Activated CD4-positive, alpha-beta T cell treated with anti-CD3 and anti-CD28 coated beads, Interleukin-2, amount 50 U/mL, for 24 hours (primary cell): Measurements from ENCODE around the gene SLC35D2.

Source experiments
- DNase-seq, 2 donors: peaks; one replicate each; pipeline ENCODE4 v3.0.0-alpha.2; 2020; ENCODE audit warnings: low read depth in 1 of 2, low spot score in 1 of 2

The SLC35D2 gene

DNA sequence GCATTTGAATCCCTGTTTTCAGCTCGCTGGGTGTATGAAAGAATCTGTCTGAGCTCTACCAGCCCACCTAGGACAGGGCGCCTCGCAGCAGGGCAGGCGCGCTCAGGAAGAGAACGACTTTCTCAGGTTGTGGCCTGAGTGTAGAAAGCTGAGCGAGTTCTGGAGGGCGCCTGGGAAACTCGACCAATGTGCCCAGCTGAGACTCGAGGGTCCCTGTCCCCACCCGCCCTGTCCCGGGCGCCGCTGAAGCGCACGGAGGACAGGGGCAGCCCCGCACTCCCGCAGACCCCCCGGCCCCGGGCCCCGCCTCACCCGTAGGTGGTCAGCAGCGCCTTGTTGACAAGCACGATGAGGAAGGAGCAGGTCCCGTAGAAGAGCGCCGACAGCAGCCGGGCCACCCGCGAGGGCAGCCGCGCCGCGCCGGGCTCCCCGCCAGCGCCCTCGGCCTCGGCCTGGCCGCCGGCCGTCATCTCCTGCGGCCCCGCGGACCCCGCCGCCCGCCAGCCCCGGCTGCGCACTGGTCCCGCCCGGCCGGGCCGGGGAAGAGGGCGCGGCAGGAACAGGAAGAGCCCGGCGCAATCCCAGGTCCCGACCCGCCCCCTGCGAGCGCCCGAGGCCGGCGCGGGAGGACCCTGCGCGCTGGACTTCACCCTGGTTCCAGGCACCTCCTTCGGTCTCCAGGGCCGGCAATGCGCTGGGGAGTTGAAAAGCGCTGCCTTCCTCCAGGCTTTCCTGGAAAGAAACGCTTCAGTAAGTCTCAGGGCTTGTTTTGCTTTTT, at the start of gene SLC35D2:
Gene SLC35D2, minus strand, starts transcription at position 547 of the 778 bp plus-strand sequence. Its CDS starts 77 bp downstream, at position 470.
- no peak for DNase-seq

DNA sequence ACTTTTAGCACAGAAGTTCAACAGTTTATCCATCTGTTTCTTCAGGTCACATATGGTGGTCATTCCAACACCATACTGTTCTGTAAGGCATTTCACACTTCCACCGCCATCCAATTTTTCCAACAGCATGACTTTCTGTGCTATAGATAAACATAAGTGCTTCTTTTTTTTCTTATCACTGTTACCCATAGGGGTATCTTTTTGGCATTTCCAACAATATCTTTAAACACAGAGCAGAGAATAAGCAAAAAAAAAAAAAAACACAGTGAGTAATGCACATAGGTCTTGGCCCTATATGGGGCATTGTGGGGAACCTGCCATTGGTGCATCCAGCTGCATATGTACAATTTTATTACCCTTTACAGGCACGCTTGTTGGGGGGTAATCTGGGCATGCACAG, 46.9 kb upstream of the SLC35D2 start:
- no peak for DNase-seq

DNA sequence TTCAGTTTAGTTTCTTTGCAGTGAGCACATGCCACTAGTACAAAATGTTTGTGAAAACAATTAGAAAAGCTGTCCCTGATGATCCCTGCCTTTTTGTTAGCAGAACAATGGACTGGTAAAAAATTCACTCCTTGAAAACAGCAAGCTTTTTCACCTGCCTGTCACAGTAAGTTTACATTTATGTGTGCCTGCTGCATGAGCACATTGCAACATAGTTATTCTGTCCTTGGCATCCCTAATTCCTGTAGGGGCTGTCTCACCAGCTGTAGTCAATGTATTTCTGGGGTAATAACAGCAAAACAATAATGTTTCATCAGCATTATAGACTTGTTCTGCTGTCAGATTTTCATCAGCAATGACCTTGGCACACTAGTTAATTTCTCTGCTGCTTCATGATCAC, 46.2 kb upstream of the SLC35D2 start:
- no peak for DNase-seq

DNA sequence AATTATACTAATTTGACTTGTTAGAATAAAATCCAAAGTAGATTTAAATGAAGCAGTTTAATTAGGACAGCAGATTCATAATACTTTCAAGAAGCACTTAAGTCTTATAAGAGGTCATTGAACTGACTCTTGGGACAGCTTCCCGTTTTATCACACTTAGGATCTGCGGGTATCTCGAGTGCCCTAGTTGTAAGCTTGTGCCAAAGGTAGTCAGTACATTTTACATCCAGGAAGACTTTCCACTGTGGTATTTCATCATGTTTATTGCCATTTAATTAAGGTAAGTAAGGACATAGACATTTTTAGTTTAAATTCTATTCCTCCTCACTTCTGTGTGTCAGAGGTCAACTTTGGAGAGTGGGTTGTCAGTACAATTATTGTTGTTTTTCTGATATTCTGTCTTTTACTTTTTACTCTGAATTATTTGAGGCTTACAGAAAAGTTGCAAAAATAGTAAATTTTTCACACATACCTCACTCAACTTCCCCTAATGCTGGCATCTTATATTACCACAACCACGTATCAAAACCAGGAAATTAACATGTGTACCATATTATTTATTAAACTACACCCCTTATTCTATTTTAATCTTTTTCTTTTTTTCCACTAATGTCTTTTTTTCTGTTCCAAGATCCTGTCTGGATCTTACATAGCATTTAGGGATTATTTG, 42.1 kb upstream of the SLC35D2 start:
- no peak for DNase-seq

DNA sequence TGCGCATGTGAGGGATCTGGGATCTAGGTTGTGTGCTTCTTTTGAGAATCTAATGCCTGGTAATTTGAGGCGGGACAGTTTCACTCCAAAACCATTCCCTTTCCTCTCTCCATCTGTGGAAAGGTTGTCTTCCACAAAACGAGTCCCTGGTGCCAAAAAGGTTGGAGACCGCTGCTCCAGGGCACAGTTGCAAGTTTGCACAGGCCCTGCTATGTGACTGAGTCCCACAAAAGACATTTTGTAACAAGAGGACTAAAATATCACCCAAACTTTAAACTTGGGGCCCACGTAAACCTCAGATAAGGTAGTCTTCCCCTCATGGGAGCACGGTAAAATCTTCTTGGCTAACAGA, 40.5 kb upstream of the SLC35D2 start:
- DNase-seq = no peak

DNA sequence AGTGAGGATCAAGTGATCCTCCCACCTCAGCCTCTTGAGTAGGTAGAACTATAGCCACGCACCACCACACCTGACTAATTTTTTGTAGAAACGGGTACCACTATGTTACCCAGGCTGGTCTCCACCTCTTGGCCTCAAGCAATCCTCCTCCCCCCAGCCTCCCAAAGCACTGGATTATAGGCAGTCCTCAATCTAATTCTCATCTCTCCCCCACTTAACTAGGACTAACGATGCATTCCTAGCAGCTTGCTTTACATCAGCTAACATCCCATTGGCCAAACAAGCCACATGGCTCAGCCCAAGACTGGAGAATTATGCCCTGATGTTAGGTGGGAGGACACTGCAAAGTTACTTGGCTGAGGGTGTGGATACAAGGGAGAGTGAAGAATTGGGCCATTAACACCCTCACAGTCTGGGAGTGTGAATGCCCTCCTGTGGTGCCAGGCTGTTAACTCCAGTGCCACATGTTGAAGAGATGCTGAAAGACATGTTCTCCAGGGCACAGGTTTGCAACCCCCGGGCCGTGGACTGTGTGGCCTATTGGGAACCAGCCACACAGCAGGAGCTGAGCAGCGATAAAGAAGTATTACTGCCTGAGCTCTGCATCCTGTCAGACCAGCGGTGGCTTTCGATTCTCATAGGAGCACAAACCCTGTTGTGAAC, 39.9 kb upstream of the SLC35D2 start:
- no peak for DNase-seq

DNA sequence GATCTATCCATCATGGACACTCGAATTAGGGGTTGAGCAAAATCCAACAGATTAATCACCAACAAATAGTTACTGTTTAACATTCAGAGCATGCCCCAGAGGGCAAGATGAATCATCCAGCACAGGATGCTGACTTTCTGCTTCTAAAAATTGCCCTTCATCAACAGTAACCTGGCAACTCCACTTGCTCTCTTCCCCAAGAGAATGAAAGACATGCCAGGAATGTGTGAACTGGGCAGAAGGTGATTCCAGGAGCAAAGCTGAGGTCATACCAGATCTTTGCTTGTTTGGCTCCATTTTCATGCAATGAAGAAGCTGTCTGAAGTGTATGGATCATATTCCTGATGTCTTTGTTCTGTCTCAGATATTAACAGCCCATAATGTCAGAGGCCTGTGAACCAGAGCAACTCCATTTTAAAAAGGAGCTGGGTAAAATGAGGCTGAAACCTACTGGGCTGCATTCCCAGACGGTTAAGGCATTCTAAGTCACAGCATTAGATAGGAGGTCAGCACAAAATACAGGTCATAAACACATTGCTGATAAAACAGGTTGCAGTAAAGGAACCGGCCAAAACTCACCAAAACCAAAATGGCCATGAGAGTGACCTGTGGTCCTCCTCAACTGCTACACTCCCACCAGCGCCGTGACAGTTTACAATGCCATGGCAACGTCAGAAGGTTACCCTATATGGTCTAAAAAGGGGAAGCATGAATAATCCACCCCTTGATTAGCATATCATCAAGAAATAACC, 37.1 kb upstream of the SLC35D2 start:
- DNase-seq = no peak

DNA sequence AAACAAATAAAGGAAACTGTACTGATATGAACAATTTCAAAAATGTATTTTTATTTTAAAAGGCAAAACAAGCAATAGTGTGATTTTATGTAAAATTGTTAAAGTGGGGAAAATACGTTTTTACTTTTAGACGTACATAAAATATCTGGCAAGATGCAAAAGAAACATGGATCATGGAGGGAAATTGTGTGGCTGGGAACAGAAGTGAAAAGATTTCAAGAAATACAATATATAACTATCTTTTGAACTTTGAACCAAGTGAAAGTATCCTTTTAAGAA, 36.1 kb upstream of the SLC35D2 start:
- no peak for DNase-seq

DNA sequence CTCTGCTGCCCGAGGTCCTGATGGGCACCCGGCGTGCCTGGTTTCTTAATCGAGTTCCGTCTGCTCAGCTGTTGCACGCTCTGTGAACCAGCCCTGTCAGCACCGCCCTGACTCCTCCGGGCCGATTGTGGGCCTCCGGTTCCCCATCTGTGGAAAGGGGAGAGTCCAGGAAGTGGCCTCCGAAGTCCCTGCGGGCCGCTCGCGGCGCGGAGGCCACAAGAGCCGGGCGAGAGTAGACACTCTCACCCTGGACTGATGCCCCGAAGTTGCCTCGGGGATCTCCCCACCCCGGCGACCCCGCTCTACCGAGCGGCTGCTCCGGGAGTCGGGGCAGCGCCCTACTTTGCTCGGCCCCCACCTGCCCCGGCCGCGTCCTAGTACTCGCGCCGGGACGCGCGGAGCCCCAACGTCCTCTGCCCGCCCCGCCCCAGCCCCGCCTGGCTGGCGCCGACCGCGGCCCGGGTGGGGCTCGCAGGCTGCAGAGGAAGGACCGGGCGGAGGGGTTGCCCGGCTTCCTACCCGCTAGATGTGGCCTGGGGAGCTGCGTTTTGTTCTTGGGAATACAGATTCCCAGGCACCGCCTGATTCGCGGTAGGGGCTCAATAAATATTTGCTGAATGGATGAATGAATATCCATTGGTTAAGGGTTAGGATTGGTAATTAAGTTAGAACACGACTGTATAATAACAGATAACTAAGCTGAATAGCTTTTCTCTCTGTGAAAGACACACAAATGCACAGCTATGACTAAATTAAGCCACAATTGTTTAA, 35.6 kb upstream of the SLC35D2 start:
- DNase-seq = peak in 1 of 2 donors; percentile 20

DNA sequence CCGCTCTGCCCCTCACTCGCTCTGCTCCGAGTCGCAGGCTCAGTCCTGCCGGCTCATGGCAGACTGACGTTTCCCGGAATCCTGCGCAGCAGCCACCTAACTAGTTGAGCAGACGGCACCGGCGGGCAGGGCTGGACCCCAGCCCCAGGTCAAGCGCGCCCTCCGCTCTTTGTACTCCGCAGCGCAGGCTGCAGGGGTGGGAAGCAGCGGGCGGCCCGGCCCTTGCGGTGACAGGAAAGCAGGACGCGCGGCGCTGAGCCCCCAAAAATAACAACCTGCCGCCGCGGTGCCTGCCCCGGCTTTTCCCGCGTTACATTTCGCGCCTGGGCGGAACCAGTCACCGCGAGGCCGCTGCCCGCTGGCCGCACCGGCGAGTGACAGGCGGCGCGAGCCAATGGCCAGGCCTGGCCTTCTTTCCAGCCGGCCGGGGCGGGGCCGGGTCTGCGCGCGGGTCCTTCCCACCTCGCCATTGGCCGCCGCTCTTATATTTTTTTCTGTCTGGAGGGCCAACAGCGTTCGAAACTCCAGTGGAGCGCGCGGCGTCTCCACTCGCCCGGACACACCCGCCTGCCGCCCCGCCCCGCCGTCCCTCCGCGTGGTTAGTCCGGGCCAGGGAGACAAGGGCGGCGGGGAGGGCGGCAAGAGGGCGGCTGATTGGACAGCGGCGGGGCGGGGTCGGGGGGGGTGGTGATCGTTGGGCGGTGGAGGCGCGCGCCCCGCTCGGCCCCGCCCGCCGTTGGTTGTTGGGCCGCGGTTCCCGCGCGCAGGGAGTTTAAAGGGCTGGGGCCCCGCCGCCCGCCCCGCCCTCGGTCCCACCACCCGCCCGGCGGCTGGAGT, 34.8 kb upstream of the SLC35D2 start, which contains the start of gene ZNF367:
Gene ZNF367, minus strand, starts transcription at position 288 of the 837 bp plus-strand sequence. CDS start 338 bp downstream, outside the sequence.
- DNase-seq = peak; percentile 76 to 88

DNA sequence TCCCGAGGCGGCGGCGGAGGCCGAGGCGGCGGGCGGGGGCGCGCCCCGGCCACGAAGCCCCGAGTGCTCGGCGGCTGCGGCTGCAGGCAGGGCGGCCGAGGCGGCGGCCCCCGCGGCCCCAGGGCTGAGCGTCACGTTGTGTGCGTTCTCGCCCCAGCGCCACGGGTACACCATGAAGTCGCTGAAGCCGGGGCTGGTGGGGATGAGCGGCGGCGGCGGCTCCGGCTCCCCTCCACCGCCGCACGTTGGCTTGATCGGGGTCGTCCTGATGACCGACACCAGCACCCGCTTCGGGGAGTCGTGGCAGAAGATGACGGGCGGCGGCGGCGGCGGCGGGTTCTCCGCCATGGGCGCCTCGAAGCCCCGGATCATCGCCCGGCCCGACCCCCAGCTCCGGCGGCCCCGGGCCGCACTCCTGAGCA, 34.2 kb upstream of the SLC35D2 start:
- peak in 1 of 2 donors; percentile 9 for DNase-seq

DNA sequence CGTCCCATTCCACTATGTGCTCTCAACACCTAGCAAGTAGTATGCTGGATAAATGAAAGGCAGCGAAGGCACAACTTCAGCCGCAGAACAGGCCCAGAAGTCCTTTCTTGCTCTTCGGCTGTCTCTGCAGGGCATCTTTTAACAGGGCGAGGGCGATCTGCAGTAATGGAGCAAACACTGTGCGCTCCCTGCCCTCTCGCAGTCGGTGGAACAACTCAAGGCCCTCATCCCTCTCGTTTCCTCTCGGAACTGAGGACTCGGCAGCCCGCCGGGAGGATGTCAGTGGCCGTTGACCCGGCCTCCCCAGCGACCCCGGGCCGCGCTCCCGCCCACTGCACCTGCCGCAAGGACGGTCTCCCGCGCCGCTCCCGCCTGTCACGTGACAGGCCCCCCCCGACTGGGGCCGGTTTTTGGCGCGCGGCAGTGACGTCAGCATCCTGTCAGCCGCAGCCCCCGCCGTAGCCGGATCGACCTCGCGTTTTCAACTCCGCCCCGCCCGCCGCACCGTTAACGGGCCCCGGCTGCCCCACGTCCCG, 33.6 kb upstream of the SLC35D2 start:
- DNase-seq = peak; percentile 89 to 90

DNA sequence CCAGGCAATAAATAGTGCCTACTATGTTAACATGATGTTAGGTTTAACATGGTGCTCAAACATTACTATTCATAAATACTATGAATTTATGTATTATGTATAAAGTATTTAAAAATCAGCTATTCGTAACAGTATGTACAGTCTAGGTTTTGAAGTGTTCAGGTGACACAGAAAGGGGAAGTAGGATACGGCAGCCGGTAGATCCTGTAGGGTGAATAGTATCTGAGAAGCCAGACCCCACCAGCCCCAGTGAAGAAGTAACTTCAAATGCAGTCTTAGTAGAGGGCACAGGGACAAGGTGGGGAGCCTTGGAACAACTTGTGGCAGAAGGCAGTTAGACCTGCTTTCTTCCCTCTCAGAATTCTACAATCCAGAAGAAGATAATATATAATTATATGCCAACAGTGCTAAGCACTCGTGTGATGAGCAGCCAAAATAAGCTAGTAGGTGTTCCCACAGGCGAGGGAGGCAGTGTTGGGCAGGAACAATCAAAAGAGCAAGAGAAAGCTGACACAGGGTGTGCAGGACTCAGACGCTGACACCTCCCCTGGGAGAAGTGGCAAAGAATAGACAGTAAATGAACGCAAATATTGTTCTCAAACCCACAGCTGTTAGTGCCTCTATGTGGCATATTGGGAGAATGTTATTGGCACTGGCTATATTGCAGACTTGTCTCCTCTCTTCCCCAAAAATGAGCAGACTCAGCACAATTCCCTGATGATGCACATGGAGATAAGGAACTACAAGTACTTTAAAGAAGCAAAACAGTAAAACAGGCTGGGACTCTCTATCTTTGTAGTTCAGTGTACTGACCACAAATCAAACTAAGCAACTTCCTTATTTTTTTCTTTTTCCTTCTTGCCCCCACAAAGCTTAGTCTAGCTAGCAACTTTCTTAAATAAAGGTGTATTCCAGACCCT, 30.1 kb upstream of the SLC35D2 start:
- DNase-seq = no peak

DNA sequence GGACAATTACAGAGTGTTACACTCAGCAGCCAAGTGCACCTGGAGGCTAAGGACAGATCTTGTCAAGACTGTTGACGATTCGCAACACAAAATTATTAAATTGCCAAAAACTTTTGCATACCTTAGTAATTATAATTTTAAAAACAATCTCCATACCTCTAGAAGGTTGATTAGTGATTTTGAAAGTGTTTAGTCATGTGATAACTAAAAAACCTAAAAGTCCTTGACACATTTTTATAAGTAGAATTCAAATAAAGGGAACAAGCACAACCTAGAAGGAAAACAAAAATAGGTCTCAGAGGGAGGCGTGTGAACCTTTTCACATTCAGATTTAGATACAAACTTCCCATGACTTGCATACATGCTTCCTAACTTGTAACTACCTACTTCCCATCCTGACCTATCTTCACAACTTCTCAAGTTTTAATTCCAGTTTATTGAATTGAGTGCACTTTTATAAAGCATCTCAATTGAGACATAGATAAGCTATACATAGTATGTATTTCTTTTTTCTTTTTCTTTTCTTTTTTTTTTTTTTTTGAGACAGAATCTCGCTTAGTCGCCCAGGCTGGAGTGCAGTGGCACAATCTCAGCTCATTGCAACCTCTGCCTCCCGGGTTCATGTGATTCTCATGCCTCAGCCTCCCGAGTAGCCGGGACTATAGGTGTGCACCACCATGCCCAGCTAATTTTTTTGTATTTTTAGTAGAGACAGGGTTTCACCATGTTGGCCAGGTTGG, 28.8 kb upstream of the SLC35D2 start:
- DNase-seq = no peak

DNA sequence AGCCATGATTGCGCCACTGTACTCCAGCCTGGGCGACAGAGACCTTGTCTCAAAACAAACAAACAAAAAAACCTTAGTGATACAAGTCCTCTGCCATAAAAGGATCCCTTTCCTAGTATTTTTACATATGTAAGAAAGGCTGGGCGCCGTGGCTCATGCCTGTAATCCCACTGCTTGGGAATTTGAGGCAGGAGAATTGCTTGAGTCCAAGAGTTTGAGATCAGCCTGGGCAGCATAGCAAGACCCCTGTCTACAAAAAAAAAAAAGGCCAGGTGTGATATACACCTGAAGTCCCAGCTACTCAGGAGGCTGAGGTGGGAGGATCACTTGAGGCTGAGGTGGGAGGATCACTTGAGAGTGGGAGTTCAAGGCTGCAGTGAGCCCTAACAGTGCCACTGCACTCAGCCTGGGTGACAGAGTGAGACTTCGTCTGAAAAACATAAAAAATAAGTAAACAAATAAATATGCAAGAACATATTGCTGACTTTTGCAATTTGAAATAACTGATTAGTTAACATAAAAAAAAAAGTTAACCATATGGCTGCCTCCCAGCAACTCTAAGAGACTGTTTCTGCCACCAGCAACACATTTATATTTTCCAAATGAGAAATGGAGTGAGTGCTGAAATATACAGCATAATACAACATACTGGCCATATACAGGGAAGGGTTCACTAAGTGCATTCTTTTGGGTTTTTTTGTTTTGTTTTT, 27.8 kb upstream of the SLC35D2 start:
- no peak for DNase-seq

DNA sequence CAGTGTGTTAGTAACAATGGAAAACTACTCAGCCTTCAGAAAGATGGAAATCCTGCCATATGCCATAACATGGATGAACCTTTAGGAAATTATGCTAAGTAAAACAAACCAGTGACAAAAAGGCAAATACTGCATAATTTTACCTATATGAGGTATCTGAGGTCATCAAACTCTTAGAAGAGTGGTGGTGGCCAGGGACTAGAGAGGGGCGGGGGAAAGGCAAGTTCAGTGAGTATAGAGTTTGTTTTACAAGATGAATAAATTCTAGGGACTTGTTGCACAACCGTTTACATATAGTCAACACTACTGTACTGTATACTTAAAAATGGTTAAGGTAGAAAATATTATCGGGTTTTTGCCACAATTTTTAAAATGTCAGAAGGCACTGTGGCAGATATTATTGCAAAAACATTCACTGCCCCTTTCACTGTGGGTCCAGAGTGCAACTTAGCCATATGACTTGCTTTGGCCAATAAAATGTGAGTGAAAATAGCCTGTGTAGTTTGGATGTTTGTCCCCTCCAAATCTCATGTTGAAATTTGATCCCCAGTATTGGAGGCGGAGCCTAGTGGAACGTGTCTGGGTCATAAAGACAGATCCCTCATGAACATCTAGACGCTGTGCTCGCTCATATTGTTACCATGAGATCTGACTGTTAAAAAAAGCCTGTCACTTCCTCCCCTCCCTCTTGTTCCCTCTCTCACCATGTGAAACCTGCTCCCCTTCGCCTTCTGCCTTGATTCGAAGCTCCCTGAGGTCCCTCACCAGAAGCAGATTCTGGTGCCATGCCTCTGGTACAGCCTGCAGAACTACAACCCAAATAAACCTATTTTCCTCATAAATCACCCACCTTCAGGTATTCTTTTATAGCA, 25.1 kb upstream of the SLC35D2 start:
- DNase-seq = no peak
